Activated T-cell treated with anti-CD3 and anti-CD28 coated beads for 24 hours (primary cell): ENCODE results near the gene PTRHD1.

ENCODE experiments used
- DNase-seq: peaks from one replicate; pipeline ENCODE4 v3.0.0-alpha.2; 2020; ENCODE audit warnings: low read depth

The PTRHD1 gene

DNA sequence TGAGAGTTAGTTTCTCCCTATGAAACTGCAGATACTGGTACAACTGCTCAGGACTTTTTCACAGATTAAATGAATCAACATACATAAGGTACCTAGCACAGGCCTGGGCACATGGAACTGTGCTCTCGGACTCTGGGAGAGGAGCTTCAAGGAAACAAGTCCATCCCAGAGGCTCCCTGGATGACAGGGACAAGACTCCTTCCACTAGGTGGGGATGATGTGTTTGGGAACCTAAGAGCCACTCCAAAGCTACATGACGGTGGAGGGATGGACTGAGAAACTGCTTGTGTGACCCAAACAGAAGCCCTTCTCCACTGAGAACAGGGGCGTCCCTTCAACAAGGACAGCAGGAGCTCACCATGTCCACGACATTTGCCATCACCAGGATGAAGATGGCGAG is 37.2 kb upstream of the PTRHD1 start:
- no peak for DNase-seq

DNA sequence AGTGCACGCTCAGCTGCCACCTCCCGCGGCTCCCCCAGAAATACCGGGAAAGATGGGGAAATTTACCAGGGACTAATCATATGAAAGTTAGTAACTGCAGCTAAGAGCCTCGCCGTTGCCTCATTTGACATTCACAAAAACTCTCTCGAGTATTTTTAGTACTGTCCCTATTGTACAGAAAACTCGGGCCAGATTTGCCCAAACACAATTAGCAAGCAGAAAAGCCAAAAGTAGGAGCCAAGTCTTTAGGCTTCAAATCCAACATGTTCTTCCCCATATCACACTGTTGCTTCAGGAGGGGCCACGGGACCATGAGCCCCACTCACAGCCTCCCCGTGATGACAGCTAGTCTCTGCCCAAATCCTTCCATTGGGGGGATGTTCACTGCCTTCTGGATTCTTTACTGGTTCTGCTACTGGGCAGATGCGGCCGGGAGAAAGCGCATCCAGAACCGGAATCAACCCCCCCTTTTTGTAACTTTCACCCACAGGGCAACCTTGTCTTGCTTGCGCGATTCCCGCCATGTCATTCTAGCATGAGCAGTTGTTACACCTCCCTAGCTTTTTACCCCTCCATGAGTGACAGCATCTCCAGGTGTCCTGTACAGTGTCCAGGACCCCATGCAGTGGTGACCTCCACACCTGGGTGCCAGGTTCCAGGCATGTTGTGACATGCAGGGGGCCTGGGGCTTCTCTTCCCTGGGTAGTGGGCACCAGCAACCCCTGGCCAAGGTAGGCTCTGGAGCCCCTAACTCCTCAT is 35.2 kb upstream of the PTRHD1 start:
- DNase-seq: no peak

- peak; percentile 64 for DNase-seq
Observed at GRCh38 chr2:24827321-24828237, 34.4 kb upstream of the PTRHD1 start.

DNA sequence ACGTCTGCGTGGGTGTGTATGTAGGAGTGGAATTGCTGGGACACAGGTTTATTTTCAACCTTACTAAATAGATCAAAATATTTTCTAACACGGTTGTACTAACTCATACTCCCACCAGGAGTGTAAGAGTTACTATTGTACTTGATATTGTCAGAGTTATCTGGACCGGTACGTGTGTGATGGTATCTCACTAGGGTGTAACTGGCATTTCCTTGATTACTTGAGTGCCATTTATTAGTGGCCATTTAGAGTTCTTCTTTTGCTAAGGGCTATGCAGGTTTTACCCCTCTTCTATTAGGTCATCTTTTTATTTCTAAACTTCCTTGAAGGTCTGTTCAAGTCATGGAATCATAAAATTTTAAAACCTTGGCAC is 33.6 kb upstream of the PTRHD1 start:
- DNase-seq: no peak

DNA sequence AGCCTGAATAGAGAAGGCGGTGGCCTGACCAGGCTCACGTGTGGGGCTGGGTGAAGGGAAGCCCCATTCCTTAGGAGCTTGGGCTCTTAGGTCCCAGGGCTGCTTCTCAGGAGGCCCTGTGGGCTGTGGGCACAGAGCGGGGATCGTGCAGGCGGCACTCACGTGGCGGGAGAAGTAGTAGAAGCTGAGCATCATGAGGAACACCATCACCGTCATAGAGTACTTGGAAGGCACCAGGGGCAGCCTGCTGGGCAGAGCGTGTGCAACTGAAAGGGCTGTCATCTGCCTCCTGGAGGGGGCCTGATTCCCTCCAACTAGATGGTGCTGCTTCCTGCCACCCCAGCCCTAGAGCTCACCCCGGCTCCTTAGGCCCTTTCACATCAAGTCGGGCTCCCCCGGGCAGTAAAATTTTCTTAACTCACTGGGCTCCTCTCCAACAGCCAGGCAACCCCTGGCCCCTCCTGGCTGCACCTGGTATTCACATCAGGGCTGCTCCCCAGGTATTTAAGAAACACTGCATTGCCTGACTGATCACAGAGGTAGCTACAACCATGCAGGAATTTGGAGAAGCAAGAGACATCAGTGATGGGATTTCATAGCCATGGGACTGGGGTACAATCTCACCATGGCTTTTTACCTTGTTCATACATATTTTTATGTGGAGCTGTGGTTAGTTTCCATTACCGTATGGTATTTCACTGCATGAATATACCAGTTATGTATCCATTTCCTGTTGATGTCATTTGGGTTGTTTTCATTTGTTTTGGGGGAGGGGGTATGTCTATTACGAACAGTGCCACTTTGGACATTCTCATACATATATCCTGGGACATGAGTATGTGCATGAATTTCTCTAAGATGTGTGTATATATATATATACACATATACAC is 32.9 kb upstream of the PTRHD1 start:
- DNase-seq: no peak

GRCh38 chr2:24824966-24825882 is 32.0 kb upstream of the PTRHD1 start:
- no peak for DNase-seq

DNA sequence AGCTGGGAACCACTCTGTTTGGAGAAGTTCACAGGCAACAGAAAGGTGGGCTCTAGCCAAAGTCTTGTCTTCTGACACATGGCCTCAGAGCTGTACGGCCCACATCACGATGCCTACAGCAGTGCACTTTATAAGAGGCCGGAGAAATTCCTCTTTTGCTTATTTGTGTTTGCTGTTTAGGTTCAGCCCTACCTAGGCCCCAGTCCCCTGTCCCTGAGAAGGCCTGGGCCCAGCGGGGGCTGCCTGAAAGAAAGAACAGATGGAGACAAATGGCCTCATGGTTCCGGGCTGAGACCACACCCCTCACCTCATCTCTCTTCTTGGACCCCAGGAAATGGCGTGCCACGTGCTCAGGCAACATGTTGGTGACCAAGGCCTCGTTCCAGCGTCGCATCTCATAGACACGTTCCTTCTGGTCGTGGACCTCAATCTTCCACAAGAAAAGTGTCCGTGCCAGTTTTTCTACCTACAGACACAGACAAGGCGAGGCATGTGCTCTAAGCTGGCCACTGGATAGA is 30.9 kb upstream of the PTRHD1 start:
- no peak for DNase-seq

- DNase-seq: no peak
Observed at GRCh38 chr2:24822049-24822706, 29.0 kb upstream of the PTRHD1 start.

DNA sequence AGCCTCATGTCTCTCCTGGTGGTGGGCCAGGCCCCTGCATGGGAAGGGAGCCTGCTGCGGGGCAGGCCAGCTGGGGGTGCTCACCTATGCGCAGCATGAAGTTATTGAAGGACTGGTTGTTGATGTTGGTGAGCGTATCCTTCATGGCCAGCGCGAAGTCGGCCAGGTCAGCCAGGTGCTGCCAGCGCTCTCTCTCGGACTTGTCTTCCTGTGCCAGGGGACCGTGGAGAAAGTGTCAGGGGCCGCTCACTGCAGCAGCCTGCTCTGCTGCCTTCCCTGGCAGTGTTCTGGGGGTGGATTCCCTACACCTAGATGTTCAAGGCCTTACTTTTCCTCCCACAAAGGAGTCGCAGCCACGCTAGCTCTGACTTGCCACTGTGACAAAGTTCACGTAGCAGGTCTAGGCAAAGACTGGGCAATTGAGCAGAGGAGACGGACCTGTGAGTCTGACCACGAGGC is 28.3 kb upstream of the PTRHD1 start:
- no peak for DNase-seq

GRCh38 chr2:24820598-24821432 is 27.6 kb upstream of the PTRHD1 start:
- DNase-seq: no peak

GRCh38 chr2:24820175-24820513 is 27.0 kb upstream of the PTRHD1 start:
- DNase-seq: no peak

DNA sequence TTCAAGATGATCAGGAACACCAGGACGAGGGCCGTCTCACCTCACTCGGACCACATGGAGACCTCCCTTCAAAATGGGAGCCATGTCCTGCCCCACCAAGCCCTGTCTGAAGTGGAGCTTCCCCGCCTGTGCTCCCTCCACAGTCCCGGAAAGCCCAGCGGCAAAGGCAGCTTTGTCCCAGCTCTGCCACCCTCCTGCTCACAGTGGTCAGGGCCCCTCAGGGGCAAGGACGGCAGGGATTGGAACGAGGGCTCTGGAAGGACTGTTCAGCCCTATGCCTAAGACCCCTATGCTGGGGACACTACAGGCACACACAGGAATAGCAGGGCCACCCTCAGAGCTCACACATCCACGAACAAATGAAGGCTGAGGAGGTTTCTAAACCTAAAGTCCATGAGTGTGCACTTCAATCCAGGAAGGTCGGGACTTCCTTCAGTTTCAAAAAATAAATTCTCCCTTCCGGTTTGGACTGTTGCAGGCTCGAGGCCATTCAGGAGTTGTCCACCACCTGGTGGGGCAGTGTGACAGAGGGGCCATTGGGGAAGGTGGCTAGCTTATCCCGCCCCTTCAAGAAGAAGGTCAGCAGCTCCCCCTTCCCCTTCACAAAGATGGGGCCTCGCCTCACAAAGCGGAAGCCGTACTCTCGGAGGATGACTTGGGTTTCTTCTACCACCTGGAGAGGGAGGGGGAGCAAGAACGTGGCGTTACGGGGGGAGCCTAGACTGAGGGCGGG is 26.4 kb upstream of the PTRHD1 start:
- no peak for DNase-seq

DNA sequence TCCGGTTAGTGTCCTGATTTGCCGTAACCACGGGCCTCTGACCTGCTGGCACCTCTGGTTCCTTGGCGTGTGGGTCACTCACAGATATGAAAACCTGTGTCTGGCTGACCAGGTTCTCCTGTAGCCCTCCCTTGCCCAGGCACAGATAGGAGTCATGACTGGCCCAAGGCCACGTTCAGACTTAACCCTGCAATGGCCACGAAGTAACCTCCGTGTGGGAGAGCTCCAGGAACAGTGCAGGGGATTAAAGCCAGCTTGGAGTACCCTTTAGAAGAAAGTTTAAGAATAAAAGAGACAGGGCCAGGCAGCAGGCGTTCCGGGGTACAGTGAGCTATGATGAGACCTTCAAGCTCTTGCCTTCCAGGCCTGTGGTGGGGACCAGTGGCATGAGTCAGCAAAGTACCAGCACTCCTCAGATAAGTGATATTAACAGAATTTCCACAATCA is 25.6 kb upstream of the PTRHD1 start:
- DNase-seq: no peak

DNA sequence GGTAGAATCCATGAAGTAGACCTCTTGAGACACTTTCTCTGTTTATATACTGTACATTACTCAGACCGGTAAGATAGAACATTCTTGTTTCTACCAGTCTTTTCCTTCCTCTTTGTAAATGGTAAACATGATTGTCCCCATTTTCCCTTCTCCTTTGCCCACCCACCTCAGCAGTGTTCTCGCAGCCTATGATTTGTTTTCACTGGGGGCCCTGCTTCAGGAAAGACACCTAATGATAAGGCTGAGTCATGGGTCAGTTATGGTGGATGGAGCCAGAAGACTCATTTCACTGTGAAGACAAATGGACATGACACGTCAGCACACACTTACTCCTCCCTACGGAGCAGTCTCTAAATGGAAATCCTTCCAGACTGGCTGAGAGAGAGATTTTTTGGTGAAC is 23.7 kb upstream of the PTRHD1 start:
- DNase-seq: no peak

- DNase-seq: no peak
Observed at GRCh38 chr2:24816404-24816803, 23.2 kb upstream of the PTRHD1 start.

- DNase-seq: no peak
Observed at GRCh38 chr2:24815171-24815570, 22.0 kb upstream of the PTRHD1 start.

GRCh38 chr2:24814516-24814915 is 21.3 kb upstream of the PTRHD1 start:
- no peak for DNase-seq

GRCh38 chr2:24813691-24814137 is 20.5 kb upstream of the PTRHD1 start:
- DNase-seq: no peak
